Calu3 (cell line): Measurements from ENCODE around the gene CAV1. TPM values are rescaled to one million over a fixed set of nuclear protein-coding genes. Genes with fewer than 3 reads are reported as not detected.
A peak's percentile ranks its signal among the peaks of the same experiment; 100 is the strongest.

Experiments
- BruUV-seq: library from RNA; stranded (reverse); fragments of 400-500 nt; replicated peaks from 2 replicates; lab custom pipeline; 2021; lab: Mats Ljungman, UMichigan
- CTCF ChIA-PET: fragments of 300-600 bp; sonication (Branson Sonifier 250); formaldehyde crosslinking; loops from one replicate; lab custom pipeline; 2022; ENCODE audit warnings: antibody characterized with exemption; lab: Charles Lee
- DNase-seq: peaks from one replicate; pipeline ENCODE4 v3.0.0; 2022
- H3K27ac Mint-ChIP-seq: one replicate; pipeline ENCODE4 v1.8.0; 2022; ENCODE audit warnings: mixed read lengths; ENCODE audit not compliant: unreplicated experiment
- H3K27me3 Mint-ChIP-seq: one replicate; pipeline ENCODE4 v1.8.0; 2022; ENCODE audit warnings: mixed read lengths; ENCODE audit not compliant: unreplicated experiment
- H3K36me3 Mint-ChIP-seq: one replicate; pipeline ENCODE4 v1.8.0; 2022; ENCODE audit warnings: mild to moderate bottlenecking, moderate library complexity, mixed read lengths; ENCODE audit not compliant: insufficient read depth, unreplicated experiment
- H3K4me1 Mint-ChIP-seq: one replicate; pipeline ENCODE4 v1.8.0; 2022; ENCODE audit warnings: mild to moderate bottlenecking, low read depth, mixed read lengths; ENCODE audit not compliant: unreplicated experiment
- H3K4me3 Mint-ChIP-seq: one replicate; pipeline ENCODE4 v1.8.0; 2022; ENCODE audit warnings: mild to moderate bottlenecking, low read depth, moderate library complexity, mixed read lengths; ENCODE audit not compliant: unreplicated experiment
- H3K9me3 Mint-ChIP-seq: one replicate; pipeline ENCODE4 v1.8.0; 2022; ENCODE audit warnings: low read depth, mixed read lengths; ENCODE audit not compliant: unreplicated experiment
- intact Hi-C: fragments of 100-400 bp; cut with micrococcal nuclease; formaldehyde crosslinking; loops from one replicate; pipeline ENCODE4 v1.10.0; 2022; ENCODE audit not compliant: unreplicated experiment
- total RNA-seq: library from RNA; stranded (reverse); gene quantifications from 2 replicates; pipeline ENCODE4 v1.2.3, GENCODE V29; 2022
- TF ChIP-seq, protein P1 (sequence below): fragments of 200-600 bp; IDR thresholded peaks from one replicate; pipeline ENCODE4 v1.8.0; 2022; ENCODE audit warnings: antibody characterized with exemption; ENCODE audit not compliant: unreplicated experiment

CAV1 gene
- total RNA-seq, 1 experiment from 2014 or later = 15.9 TPM

DNA sequence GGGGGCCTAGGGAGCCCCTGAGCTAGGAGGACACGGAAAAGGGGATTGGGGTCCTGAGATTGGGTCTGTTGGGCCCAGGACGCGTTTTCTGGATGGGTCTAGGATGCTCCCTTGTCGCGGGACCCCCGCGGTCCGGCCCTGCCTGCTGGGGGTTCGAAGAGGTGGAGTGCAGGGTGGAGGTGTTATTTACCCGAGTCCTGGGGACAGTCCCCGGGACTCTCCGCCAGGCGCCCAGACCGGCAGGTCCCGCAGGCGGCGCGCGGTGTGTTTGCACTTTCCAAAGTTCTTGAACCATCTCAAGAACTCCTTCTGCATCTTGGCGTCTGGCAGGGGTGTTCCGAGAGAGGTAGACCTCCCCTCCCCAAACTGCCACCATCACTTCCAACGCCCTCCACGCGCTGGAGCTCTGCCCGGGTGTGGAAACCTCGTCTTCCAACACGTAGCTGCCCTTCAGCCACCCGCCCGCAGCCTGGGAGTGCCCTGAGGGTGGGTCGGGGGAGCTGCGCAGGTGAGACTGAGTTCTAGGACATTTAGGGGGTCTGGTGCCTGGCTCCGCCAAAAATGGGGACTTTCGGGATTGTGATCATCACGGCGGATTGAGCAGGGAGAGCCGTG, 569 bp downstream of the CAV1 start:
- DNase-seq = peak; percentile 44
- TF ChIP-seq, protein P1, sequence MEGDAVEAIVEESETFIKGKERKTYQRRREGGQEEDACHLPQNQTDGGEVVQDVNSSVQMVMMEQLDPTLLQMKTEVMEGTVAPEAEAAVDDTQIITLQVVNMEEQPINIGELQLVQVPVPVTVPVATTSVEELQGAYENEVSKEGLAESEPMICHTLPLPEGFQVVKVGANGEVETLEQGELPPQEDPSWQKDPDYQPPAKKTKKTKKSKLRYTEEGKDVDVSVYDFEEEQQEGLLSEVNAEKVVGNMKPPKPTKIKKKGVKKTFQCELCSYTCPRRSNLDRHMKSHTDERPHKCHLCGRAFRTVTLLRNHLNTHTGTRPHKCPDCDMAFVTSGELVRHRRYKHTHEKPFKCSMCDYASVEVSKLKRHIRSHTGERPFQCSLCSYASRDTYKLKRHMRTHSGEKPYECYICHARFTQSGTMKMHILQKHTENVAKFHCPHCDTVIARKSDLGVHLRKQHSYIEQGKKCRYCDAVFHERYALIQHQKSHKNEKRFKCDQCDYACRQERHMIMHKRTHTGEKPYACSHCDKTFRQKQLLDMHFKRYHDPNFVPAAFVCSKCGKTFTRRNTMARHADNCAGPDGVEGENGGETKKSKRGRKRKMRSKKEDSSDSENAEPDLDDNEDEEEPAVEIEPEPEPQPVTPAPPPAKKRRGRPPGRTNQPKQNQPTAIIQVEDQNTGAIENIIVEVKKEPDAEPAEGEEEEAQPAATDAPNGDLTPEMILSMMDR = no peak
- Mint-ChIP-seq H3K36me3 (peaks cover 26% of the 10 kb centered on the region), H3K4me1 (peaks cover 61% of the 10 kb centered on the region), H3K27me3 (no peaks in the 10 kb centered on the region), H3K9me3 (no peaks in the 10 kb centered on the region), H3K4me3 (peak overlapping the region; percentile 93), H3K27ac (peak overlapping the region; percentile 73)
- no TSS peak for BruUV-seq
- intact Hi-C loops = loop anchor here (5.0 to 10.0 kb wide), 5 partner anchors 47 to 279 kb away; no protein-coding TSS in a partner anchor
- CTCF ChIA-PET = interaction anchor here (1.0 to 2.2 kb wide), 10 partner anchors 23 to 252 kb away, joined by 3 to 20 read pairs (median 8); partner anchors contain the start of gene CAV2

DNA sequence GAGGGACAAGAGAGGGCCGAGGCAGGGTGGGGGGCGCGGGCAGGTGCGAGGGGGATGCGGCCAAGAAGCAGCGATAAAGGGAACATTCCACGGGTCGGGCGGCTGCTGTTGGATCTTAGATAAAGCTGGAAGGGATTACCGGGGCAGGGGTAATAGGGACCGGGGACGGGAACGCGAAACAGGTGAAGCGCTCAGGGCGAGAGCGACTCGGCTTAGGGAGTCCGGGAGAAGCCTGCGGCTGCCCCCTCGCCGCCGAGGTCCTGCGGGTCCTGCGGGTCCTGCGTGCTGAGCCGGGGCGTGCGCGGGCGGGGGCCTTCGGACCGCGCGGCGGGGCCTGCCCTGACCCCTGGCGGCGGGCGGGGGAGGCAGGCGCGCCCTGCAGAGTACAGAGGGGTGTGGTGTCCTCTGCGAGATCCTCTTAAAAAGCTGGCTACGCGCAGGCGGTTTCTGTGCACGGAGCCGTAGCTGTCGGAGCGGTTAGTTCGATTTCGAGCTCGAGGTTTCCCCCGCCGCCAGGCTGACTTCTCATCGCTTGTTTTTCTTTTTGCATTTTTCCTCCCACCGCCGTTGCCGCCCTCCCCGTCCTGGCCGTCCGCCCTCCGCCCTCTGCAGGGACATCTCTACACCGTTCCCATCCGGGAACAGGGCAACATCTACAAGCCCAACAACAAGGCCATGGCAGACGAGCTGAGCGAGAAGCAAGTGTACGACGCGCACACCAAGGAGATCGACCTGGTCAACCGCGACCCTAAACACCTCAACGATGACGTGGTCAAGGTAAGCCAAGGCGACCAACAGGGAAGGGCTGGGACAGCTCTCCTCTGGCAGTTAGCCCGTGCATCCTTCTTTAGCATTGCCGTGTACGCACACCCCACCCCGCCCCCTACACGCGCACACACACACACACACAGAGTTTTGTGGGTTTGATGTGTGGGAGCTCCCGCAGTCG, 1.4 kb downstream of the CAV1 start:
- TF ChIP-seq, protein P1 = peak; percentile 93
- intact Hi-C loops = loop anchor here (1.0 to 10.0 kb wide), 7 partner anchors 46 to 279 kb away; no protein-coding TSS in a partner anchor
- peaks cover 26% of the 10 kb centered on the region for H3K36me3 Mint-ChIP-seq
- DNase-seq = peak; percentile 86
- peak overlapping the region; percentile 93 for H3K4me3 Mint-ChIP-seq
- no peaks in the 10 kb centered on the region for H3K9me3 Mint-ChIP-seq
- H3K27me3 Mint-ChIP-seq = no peaks in the 10 kb centered on the region
- peak overlapping the region; percentile 73 for H3K27ac Mint-ChIP-seq
- CTCF ChIA-PET = interaction anchor here (0.6 to 2.2 kb wide), 18 partner anchors 11 to 404 kb away, joined by 3 to 20 read pairs (median 4); partner anchors contain the start of gene CAV2
- peaks cover 59% of the 10 kb centered on the region for H3K4me1 Mint-ChIP-seq
- TSS peak; percentile 37 for BruUV-seq

DNA sequence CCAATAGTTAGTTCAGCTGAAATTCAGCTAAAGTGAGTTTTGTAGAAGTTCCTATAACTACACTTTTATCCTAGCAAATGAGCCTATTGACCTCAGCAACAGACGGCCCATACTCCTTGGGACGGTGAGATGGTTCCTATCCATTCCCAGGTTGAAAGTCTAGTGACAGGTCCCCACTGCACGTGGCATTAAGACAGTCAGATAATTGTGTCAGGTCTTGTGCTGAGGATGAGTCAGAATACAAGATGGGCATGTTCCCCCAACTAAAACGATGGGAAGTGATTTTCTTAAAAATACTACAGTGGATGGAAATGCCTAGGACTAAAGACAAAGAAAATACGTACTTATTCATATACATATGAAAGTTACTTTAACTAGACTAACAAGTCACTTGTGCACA, 2.1 kb downstream of the CAV1 start:
- CTCF ChIA-PET = interaction anchor here (0.9 to 2.2 kb wide), 8 partner anchors 25 to 403 kb away, joined by 3 to 20 read pairs (median 8); partner anchors contain the start of gene CAV2
- Mint-ChIP-seq H3K9me3 (no peaks in the 10 kb centered on the region), H3K27me3 (no peaks in the 10 kb centered on the region), H3K4me1 (peaks cover 51% of the 10 kb centered on the region), H3K4me3 (peak overlapping the region; percentile 93), H3K36me3 (peaks cover 26% of the 10 kb centered on the region), H3K27ac (peak overlapping the region; percentile 73)
- no TSS peak for BruUV-seq
- intact Hi-C loops = loop anchor here (1.0 to 10.0 kb wide), 7 partner anchors 45 to 278 kb away; no protein-coding TSS in a partner anchor
- no peak for DNase-seq
- TF ChIP-seq, protein P1 = no peak

DNA sequence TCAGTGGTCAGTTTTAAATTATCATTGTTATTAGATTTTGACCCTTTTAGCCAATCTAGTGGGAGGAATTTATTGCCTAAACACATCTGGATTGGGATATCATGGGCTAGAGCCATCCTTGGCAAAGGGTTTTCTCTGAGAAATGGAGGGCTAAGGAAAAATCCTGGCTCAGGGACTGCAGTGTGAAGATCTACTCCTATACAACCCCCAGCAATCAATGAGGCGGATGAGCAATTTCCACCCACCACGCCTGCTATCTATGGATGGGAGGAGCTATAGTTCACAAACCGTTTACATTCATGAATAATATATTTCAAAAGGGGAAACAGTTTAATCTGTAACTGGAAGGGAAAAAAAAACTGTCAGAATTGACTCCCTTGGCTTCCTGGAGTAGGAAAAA, 2.7 kb downstream of the CAV1 start:
- Mint-ChIP-seq H3K4me1 (peaks cover 45% of the 10 kb centered on the region), H3K36me3 (peaks cover 26% of the 10 kb centered on the region), H3K27ac (no peak overlapping the region), H3K9me3 (no peaks in the 10 kb centered on the region), H3K27me3 (no peaks in the 10 kb centered on the region), H3K4me3 (peak overlapping the region; percentile 93)
- no peak for DNase-seq
- intact Hi-C loops = loop anchor here (5.0 to 10.0 kb wide), 5 partner anchors 45 to 277 kb away; no protein-coding TSS in a partner anchor
- no TSS peak for BruUV-seq
- TF ChIP-seq, protein P1 = no peak
- CTCF ChIA-PET = no interaction called here
